Stimulated activated CD4-positive, alpha-beta T cell treated with anti-CD3 and anti-CD28 coated beads, Interleukin-12 subunit alpha, Interleukin-12 subunit beta, amount 100 ng/mL, for 24 hours (primary cell): ENCODE measurements around the gene DTNB.

Source experiments
- DNase-seq, 2 experiments: peaks; one replicate each; pipeline ENCODE4 v3.0.0-alpha.2; 2020; ENCODE audit warnings: low read depth in 2 of 2

Gene DTNB

GRCh38 chr2:25342372-25343186 is 330.8 kb downstream of the DTNB start:
- peak; percentile 62 to 68 for DNase-seq

GRCh38 chr2:25341753-25342371 is 331.5 kb downstream of the DTNB start, which contains the start of gene DNMT3A:
Gene DNMT3A, minus strand, starts transcription at chr2:25341925. Its CDS starts 27,941 bp downstream, at chr2:25313984.
- DNase-seq = peak in 1 of 2 experiments; percentile 54

GRCh38 chr2:25341011-25341727 is 332.2 kb downstream of the DTNB start:
- DNase-seq = no peak

- no peak for DNase-seq
These were observed 333.0 kb downstream of the DTNB start for GRCh38 chr2:25340181-25340921.

- no peak for DNase-seq
These were observed 333.6 kb downstream of the DTNB start for GRCh38 chr2:25339791-25340180.

- no peak for DNase-seq
These were observed 334.1 kb downstream of the DTNB start for GRCh38 chr2:25339211-25339674.

GRCh38 chr2:25338401-25338800 is 335.0 kb downstream of the DTNB start:
- DNase-seq = no peak

GRCh38 chr2:25337891-25338290 is 335.5 kb downstream of the DTNB start:
- DNase-seq = no peak

GRCh38 chr2:25337276-25337675 is 336.1 kb downstream of the DTNB start:
- DNase-seq = no peak

- no peak for DNase-seq
These were observed 337.0 kb downstream of the DTNB start for GRCh38 chr2:25336383-25336841.

GRCh38 chr2:25335971-25336370 is 337.4 kb downstream of the DTNB start:
- no peak for DNase-seq

- DNase-seq = no peak
These were observed 338.2 kb downstream of the DTNB start for GRCh38 chr2:25335204-25335603.

GRCh38 chr2:25334482-25334881 is 338.9 kb downstream of the DTNB start:
- DNase-seq = no peak

GRCh38 chr2:25333981-25334380 is 339.4 kb downstream of the DTNB start:
- DNase-seq = no peak

GRCh38 chr2:25332571-25332970 is 340.8 kb downstream of the DTNB start:
- DNase-seq = no peak

- DNase-seq = no peak
These were observed 341.6 kb downstream of the DTNB start for GRCh38 chr2:25331686-25332365.

- DNase-seq = no peak
These were observed 342.4 kb downstream of the DTNB start for GRCh38 chr2:25330937-25331336.

- DNase-seq = no peak
These were observed 343.1 kb downstream of the DTNB start for GRCh38 chr2:25330273-25330672.

GRCh38 chr2:25328152-25329085 is 345.0 kb downstream of the DTNB start:
- no peak for DNase-seq
